Embryonic facial prominence (tissue), 1 donor: ENCODE results near the gene REXO1.

ENCODE experiments used
- DNase-seq: peaks from one replicate; pipeline ENCODE4 v3.0.0-alpha.2; 2016; ENCODE audit errors: extremely low spot score

Gene REXO1

GRCh38 chr19:1766800-1767352 is 81.4 kb downstream of the REXO1 start:
- DNase-seq: no peak

DNA sequence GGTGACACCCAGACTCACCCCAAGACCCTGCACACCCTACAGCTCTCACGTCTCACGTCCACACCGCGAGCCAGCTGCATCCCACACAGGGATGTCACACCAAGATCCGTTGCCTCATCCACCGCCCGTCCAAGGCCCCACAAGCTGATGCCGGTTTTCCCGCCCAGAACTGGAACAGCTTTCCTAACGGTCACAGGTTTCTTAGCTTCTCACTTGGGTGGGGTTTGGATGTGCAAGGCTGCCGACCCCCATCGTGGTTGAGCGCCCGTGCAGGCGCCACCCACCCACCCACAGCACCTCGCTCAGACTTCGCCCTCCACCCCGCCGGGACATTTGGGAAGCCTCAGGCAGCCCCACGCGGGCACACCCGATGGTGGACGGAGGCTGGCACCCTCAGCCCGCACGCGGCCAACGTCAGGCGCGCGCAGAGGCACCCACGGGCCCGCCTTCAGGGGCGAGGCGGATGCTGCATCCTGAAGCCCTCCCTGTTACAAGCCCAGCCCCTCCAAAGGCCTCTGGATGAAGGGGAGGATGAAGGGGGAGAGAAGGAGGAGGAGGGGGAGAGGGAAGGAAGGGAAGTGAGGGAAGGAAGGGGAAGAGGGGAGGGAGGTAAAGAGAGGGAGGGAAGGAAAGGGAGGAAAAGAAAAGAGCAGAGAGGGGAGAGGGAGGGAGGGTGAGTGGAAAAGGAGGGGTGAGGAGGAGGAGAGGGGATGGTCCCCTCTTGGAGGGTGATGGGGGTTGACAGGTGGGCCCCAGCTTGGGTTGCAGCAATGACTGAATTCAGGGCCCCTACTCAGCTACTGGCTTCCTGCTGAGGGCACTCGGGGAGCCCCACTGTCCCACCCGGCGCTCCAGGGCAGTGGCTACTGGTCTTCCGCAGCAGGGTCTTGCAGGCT is 82.1 kb downstream of the REXO1 start:
- no peak for DNase-seq
